Activated naive CD4-positive, alpha-beta T cell (primary cell): ENCODE data around the gene PNKP.
A peak's percentile ranks its signal among the peaks of the same experiment; 100 is the strongest.

Source experiments
- DNase-seq, 4 experiments: peaks; one replicate each; lab custom pipeline; 2025; lab: John Stamatoyannopoulos, UW

The PNKP gene

DNA sequence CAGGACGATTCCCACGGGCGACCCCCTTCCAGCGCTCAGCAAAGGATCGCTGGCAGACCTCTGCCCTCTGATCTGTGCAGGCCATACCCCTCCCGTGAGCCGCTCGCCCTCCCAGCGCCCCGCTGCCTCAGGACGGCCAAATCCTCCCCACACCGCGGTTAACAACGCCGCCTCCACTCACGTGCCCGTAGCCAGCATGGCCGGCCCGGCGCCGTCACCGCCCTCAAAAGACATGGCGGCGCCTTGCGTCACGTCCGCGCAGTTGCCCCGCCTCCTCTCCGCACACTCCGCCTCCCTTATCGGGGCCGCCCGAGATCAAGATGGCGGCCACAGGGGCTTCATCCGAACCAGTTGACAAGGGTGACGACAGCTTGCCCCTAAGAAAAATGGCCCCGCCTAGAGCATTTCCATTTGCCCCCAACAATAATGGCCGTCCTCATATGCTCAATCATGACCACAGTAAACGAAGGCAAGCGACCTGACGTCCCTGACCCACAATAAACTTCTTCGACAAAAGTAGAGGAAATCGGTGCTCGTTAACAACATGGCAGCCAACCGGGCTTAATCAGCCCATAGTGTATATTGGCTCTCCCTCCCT, 9.1 kb upstream of the PNKP start:
- DNase-seq, result peak; percentile 85 to 97 (median 92)

DNA sequence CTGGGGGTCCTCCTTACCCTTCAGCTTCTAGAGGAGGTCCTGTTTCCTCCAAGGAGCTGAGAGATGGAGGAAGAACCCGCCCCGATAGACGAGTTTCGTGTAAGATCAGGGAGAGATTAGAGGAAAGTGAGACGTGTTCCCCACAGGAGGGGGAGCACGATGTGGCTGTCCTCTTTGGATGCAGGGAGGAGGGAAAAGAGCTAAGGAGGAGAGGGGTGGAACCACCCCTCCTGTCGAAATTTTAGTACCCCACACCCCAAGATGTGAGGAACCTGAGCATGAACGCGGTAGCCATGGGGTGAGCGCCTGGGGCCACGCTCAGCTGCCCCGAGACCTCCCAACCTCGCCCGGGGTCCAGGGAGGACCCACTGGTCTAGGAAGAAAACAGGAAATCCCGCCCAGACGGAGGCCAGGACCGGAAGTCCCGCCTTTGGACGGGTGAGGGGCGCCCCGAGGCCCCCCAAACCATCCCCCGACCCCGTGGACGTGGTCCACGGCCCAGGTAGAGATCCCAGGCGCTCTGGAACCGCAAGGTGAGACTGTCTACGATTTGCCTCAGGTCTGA, 8.6 kb upstream of the PNKP start:
- peak; percentile 41 to 51 (median 46) for DNase-seq

DNA sequence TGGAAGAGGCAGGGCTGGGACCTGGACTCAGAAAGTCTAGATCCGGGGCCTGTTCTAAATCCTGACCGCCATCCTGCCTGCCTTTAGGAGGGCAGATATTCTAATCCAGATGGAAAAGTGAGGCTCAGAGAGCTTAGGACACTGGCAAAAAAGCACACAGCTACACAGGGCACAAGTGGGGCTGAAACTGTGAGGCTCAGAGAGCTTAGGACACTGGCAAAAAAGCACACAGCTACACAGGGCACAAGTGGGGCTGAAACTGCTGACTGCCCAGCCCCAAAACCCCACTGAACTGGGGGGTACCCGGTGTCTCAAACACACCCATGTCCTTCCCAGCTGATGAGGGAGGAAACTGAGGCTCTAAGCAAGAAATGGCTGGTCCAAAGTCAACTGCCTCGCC, 7.8 kb upstream of the PNKP start:
- no peak for DNase-seq

DNA sequence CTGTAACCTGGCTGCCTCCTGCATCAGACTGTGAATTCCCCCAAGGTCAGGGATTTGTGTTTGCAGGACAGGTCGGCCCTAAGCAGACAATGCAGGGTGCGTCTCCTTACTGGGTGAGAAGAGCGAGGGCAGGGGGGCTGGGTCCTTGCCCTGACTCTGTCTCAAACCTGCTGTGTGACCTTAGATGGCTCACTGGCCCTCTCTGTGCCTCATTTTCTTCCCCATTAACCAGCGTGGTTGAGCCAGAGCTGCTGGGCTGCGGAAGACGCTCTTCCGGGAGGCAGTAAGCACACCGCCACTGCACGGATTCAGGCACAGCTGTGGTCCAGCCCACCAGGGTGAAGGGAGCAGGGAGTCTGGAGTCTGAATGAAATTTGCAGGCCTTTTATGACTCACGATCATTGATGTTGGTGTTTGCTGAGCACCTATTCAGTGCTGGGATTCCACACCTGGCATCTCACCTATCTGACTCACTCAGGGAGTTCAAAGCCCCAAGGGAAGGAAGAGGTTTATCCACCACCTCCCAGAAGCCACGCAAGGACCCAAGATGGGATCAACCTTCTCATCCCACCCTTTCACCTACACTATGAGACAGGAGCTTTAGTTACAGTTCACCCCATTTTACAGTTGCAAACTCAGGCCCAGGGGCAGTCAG, 7.3 kb upstream of the PNKP start:
- no peak for DNase-seq

DNA sequence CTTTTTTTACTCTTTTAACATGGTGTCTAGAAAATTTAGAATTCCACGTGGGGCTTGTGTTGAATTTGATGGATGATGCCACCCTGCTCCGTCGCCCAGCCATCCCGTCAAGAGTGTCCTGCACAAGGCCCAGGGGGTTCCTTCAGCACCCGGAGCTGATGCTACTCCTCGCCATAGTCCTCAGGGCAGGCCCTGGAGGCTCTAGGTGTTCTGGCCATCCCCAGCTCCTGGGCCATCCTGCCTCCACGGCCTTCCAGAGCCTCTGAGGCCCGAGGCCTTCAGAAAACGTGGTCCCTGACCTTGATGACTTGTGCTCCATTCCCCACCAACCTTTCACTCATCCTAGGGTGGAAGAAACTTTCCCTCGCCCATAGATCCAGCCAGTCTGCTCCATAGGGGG, 6.5 kb upstream of the PNKP start:
- DNase-seq, result no peak

DNA sequence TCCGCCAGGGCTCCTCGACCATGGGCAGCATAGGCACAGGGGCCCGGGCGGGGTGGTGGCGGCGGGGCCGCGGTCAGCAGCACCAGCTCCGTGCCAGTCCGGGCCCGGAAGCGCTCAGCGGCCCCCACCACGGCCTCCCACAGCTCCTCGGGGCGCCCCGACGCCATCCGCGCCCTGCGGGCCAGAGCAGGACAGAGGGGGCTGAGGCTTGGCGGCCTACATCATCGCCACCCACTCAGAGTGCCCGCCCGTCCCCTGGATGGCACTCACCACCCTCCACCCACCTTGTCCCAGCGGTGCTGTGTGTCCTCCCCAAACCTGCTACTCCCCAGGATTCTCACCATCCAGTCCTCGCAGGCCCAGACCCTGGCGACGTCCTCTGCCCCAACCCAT, 5.7 kb upstream of the PNKP start:
- no peak for DNase-seq

DNA sequence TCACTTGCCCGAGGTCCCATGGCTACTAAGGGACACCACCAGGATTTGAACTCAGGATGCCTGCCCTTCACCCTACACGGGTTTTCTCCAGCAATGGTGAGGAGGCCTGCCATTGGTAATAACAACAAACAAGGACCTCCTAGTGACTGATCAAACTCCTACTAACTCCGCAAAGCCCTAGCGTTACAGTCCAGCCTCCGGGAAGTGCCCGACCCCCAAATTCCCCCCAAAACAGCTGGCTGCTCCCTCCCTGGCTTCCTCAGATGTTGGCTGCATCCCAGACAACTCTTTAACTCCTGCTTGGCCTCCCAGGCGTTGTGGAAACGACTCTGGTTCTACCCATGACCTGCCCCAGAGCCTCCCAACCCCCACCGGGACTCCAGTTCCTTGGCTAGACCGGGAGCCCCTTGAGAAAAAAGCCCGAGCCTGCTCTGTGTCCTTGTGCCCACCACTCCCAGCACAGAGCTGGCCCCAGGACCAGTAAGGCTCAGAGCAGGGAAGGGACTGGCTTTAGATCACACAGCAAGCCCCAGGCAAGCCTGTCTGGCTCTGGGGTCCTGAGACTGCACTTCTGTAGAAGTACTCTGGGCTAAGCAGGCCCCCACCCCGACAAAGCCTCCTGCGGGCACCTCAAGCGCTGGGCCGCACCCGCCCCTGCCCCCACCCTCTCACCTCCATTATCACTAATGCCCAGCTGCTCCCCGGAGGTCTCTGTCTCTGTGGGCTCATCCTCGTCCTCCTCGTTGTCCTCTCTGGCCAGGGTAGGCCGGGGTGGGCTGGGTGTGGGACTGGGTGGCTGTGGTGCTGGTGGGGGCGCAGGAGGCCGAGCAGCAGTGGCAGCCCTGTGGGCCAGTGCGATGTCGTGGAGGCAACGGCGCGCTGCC, 5.1 kb upstream of the PNKP start:
- DNase-seq, result no peak

DNA sequence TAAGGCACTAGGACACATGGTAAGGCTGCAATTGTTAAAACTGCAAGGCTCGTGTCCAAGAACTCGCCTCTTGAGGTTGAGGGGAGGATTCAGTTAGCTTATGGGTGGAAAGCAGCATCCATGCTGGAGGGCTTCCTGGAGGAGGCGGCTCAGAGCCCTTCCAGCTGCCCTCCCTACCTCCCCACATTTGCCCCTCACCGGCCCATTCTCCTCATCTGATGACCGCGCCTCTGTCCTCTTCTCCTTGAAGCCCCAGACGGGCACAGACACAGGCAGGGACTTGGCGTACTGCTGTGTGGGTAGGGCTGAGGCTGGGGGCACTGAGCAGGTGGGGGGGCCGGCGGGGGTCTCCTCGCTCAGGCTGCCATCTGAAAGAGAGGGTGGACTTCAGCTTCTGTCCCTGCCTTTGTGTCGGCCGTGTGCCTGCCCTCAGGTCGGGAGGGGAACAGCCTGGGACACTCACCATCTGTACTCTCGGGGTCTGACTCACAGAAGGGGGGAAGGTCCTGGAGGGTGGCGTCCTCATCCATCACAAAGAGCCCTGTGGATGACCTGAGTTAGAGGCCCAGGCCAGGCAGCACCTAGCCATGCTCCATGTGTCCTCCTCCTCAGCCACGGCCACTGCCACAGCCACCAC, 4.1 kb upstream of the PNKP start:
- DNase-seq, result no peak

DNA sequence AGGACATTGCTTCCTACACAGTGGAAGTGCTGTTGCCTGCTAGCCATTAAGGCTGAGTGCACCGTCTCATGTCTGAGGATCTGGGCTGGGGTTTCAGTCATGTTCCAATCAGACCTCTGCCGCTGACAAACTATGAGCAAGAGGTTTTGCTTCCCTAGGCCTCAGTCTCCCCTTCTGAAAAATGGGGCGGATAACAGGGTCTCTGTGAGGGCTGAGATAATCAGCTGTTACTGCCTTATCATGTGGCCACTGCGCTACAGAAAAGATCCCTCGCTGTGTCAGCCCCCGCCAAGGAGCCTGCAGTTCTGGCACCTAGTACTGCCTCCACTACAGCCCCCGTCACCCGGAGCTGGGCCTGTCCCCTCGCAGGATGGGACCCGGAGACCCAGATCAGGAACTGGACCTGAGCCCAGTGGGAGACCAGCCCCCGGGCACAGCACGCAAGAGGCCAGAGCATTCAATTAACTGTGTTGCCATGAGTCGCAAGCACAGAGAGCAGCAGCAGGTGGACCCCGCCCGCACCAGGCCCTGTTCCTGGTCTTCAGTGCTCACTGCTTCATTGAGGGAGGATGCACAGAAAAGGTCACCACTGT, 3.0 kb upstream of the PNKP start:
- DNase-seq, result no peak

DNA sequence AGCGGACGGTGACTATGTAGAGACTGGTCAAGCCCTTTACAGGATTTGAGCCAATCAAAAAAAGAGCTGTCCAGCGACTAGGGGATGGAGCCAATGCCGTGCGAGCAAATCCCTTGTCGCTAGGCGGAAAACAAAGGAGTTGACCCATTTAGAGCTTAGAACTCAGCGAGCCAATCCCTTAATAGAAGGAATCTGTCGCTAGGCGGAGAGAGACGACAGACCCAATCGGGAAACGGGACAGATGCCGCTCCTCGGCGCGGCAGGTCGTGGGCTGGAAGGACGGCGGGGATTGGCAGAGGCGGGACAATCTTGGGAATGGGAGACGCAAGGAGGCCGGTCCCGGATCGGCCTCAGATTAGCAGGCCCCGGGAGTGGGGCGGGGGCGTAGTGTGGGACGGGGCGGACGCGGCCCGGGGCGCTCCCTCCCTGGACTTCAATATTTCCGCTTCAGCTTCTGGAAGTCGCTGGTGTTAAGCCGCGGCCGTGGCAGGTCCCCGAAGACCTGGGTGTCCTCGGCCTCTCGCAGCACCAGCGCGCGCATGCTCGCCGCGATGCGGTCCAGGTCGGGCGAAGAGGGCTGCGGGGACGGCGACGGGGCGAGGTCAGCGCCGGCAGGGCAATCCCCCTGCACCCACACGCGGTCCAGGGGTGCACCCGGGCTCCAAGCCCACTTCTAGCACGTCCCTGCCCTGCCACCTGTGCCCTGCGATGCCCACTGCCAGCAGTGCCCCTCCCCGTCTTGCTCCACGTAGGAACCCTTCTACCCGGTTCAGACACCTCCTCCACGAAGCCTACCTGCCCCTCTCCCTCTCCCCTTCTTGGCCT, 2.3 kb upstream of the PNKP start:
- DNase-seq, result peak; percentile 68 to 78 (median 70)

DNA sequence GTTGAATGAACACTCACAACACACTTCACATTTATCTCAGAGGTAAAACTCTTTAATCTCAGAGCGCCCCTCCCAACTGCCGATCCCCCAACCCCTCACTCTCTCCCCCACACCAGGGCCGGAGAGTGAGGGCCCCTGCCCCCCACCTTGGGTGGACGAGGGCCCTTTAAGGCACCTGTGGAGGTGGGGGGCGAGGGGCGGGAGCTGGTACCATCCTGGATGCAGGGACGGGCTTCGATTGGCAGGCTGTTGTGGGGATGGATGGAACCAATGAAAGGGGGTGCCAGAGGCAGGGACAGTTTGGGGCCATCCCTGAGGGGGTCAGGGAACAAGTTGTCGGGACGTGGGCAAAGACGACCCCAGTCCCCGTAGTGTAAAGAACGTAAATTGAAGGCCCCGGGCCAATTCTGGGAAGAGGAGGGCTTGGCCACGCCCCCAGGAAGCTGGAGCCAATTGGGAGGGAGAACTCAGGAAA, 1.7 kb upstream of the PNKP start:
- DNase-seq, result no peak

DNA sequence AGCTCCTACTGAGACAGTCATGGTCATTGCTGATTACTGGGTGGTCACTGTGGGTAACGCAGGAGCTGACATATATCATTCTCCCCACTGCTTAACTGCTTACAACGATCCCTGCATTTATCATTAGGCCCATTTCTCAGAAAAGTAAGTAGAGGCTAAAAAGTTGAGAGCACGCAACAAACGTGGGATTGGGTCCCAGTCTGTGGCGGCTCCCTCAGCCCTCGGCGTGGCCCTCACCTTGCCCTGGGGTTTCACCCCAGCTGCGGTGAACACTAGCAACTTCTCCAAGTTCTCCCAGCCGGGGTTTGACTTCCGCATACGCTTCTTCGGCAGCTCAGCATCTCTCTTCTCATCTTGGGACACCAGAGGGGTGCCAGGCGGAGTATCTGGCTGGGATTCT, 2.5 kb downstream of the PNKP start:
- no peak for DNase-seq

DNA sequence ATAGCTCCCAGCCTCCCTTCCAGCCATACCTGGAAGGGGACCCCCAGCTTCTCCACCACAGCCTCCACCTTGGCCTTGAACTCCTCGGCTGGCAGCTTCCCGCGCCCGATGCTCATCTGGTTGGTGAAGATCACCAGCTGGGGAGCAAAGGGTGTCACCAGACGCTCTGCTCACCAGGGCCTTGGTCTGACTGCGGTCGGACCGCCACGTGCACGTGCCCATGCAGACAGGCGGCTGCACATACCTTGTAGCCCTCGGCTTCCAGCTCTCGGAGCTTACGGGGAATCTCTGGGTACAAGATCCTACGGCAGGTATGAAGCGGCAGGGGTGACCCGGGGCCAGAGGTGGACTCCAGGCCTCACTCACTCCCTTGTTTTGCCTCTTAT, 3.4 kb downstream of the PNKP start:
- DNase-seq, result no peak

DNA sequence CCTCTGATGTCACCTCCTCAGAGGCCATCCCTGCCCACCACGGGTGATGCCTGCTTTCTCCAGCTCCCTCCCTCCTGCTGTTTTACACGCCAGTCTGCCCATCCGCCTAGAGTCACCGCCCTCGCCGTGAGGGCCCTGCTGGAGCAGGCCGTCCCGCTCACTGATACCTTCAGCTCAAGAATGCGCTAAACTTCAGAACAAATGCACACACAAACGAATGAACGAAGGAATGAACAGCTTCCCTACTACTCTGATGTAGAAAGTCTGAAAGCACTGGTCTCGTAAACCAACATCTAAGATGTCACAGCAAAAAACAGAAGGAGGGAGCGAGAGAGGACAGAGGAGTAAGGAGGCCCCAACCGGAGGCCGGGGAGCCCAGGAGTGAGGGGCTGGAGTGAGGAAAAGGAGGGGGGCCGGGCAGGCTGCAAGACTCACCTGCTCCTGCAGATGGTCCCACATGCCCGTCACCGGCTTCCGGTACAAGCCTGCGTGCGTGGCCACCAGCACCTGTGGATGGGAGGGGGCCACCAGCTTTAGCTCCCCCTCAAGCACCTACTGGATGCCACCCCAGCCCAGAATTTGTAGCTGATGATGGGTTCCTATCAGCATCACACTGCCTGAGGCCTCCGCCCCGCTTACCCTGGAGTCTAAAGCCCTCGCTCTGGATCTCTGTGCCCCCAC, 4.0 kb downstream of the PNKP start:
- no peak for DNase-seq

DNA sequence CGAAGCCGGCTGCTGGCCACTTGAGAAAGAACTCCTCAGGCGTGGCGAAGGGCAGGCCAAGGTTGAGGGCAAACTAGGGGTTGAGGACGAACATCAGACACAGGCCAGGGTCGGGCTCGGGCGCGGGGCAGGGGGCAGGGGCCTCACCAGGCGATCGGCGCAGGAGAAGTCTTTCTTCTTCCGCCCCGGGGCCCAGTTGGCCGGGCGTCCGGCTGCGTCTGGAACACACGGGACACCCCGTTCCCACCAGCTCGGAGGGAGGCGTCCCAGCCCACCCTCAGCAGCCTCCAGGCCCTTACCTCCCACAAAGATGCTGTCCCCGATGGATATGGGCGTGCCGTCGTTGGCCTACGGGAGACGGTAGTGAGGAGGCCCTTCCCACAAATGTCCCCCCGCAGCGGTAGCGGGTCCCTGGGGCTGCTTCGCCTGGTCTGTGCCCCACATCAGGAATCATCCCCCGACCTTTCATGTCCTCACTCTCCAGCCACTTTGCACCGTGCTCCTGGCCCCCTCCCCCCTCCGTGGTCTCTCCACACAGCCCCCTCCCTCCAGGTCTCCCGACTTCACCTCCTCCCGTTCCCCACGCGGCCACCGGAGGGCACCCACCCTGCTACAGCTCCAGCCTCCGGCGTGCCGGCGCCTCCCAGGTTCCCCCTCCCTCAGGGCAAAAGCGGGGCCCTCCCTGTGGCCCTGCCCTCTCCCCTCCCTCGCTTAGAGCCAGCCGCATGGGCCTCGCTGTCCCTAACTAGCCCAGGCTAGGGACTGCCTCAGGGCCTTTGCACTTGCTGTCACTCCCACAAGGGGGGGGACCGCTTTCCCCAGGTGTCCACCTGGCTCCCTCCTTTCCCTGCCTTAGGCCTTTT, 4.8 kb downstream of the PNKP start:
- no peak for DNase-seq

DNA sequence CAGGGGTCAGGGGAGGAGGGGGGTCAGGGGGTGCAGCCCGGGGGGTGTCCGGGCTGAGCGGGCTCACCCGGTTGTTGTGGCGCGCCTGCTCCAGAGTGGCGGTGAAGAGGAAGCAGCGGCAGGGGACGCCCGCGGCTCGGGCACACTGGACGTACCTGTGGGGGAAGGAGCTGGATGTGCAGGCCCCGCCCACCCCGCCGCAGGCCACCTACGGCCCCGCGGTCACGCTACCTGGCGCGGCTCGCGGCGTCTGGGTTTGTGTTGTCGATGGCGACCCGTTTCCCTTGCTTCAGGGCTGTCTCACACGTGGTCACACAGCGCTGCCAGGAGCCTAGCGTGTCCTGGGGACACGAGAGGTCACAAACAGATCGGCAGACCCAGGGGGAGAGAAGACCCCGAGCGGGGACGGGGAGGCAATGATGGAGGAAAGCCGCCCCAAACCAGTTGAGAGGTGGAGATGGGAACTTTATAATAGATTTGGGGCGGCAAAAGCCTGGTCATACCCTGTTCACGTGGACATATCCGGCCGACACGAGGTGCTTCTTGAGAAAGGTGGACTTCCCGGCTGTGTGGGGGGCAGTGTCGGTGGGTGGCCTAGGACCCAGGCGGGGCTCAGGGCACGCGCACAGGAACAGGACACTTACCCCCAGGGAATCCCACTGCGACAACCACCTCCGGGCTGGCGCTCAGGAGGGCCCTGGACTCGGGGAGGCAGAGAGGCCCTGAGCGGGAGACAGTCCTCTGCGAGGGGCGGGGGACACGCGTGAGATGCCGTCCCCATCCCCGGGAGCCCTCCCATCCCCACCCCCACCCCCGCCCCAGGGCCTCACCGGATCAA, 5.6 kb downstream of the PNKP start:
- DNase-seq, result no peak

DNA sequence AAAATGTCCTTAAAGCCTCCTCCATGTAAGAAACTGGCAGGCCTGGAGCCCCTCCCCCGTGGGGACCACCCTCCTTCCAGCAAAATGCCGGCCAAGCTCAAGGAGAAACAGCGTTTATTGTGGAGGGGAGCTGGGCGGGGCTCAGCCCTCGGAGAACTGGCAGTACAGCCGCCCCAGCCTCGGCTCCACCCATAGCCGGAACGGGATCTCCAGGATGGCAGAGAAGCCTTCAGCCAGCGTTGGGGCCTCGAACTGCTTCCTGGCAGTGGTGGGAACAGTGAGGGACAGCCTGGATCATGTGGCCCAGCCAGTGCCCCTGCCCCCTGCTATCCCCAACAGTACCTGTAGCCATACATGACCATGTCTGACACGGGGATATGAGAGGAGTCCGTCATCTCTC, 6.3 kb downstream of the PNKP start:
- DNase-seq, result no peak

DNA sequence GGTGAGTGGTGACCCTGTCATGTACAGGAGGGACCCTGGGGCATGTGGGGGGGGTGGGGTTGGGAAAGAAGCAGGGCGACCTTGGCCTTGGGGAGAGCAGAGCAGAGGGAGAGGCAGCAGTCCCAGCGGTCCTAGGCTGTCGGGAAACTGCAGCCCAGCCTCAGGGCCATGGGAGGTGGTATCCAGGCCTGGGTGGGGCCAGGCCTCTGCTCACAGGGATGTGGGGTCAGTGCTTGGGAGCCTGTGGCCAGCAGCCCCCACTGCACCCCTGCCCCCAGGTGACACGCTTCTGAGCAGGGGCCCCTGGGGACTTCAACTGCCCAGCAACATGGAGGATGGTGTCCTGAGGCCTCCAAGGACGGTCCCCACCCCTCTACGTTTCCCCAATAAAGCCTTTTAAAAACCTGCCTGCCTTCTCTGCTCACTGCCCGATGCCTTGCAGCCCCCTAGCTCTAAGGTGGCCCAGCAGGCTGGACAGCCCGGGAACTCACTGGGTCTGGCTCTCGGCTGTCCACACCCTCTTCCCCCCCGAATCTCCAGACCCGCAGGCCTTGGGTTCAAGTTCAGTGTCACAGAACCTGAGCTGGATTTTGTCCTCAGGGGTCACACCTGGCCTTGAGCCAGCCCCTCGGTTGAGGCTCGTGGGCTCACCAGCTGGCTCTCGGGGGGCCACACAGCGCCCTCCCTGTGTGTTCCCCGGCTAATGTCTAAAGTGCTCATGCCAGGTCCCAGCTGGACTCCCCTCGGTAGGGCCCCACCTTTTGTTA, 6.9 kb downstream of the PNKP start:
- DNase-seq, result no peak
